Glomerular visceral epithelial cell (primary cell): ENCODE measurements around the gene SMIM31.

Experiments
- DNase-seq: peaks from one replicate; pipeline ENCODE4 v3.0.0-alpha.2; 2016; ENCODE audit errors: extremely low spot score

Gene SMIM31

GRCh38 chr4:164783976-164784375 is 30.0 kb downstream of the SMIM31 start:
- DNase-seq = no peak

- DNase-seq = no peak
These were observed 35.1 kb downstream of the SMIM31 start for GRCh38 chr4:164789047-164789446.

GRCh38 chr4:164790249-164790648 is 36.3 kb downstream of the SMIM31 start:
- DNase-seq = no peak

GRCh38 chr4:164799410-164799809 is 45.5 kb downstream of the SMIM31 start:
- DNase-seq = no peak

GRCh38 chr4:164800786-164801185 is 46.9 kb downstream of the SMIM31 start:
- no peak for DNase-seq

- no peak for DNase-seq
These were observed 48.5 kb downstream of the SMIM31 start for GRCh38 chr4:164802301-164802901.

GRCh38 chr4:164803702-164804101 is 49.8 kb downstream of the SMIM31 start:
- no peak for DNase-seq

GRCh38 chr4:164807611-164808010 is 53.7 kb downstream of the SMIM31 start:
- peak; percentile 85 for DNase-seq

- DNase-seq = no peak
These were observed 59.6 kb downstream of the SMIM31 start for GRCh38 chr4:164813554-164813953.

- no peak for DNase-seq
These were observed 61.8 kb downstream of the SMIM31 start for GRCh38 chr4:164815711-164816110.

GRCh38 chr4:164819366-164819765 is 65.4 kb downstream of the SMIM31 start:
- DNase-seq = no peak

GRCh38 chr4:164821711-164822110 is 67.8 kb downstream of the SMIM31 start:
- no peak for DNase-seq

GRCh38 chr4:164824581-164824980 is 70.7 kb downstream of the SMIM31 start:
- DNase-seq = no peak

GRCh38 chr4:164828955-164829354 is 75.0 kb downstream of the SMIM31 start:
- no peak for DNase-seq

GRCh38 chr4:164846566-164846965 is 92.6 kb downstream of the SMIM31 start:
- no peak for DNase-seq

GRCh38 chr4:164847016-164847415 is 93.1 kb downstream of the SMIM31 start:
- DNase-seq = no peak

- no peak for DNase-seq
These were observed 94.2 kb downstream of the SMIM31 start for GRCh38 chr4:164847967-164848649.
